ENCODE results near the gene FAM20B.
"Not testable (repeated sequence)": the region's sequence is repeated elsewhere in the genome, so short reads cannot be mapped to it uniquely, and the experiment has no call there.

Gene FAM20B

DNA sequence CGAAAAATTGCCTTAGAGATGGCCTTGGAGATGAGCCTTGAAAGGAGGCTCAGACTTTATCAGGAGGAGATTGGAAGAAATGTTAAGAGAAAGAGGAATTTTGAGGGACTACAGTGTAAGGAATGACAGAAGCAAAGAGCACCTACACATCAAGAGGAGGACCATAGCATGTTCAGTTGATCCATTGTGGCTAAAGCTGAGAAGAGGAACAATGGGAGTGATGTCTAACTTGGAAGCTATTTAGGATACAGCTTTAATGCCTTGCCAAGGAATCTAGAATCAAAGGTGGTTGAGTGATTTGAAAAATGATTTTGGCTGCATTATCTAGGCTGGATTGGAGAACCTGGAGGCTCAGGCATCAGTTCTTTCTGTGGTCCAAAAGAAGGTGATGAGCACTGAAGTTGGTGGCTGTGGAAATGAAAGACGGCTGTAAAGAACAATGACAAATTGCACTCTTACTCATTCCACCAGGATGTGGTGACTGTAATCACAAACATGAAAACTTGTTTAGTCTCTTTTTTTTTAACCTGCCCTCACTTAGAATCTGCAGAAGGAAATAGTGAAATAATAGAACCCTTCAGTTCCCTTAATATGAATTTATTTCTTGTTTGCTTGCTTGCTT lies 11.3 kb downstream of the FAM20B start:
- peak; percentile 41 for DNase-seq (ENCODE audit: extremely low read depth, insufficient read length)
- TF ChIP-seq CTCF (IDR thresholded peaks at IDR 0.05; ENCODE audit: insufficient read depth, low read length, poor library complexity, severe bottlenecking) = no peak
- H3K27me3 ChIP-seq (replicated peaks; ENCODE audit: control insufficient read depth, insufficient read depth, low read length) = no peaks in the 10 kb centered on the region
- no peak overlapping the region for H3K4me3 ChIP-seq (replicated peaks; ENCODE audit: low read depth, low read length)
- H3K36me3 ChIP-seq (ENCODE audit: control insufficient read depth, insufficient read depth, low read length) = no peaks in the 10 kb centered on the region

DNA sequence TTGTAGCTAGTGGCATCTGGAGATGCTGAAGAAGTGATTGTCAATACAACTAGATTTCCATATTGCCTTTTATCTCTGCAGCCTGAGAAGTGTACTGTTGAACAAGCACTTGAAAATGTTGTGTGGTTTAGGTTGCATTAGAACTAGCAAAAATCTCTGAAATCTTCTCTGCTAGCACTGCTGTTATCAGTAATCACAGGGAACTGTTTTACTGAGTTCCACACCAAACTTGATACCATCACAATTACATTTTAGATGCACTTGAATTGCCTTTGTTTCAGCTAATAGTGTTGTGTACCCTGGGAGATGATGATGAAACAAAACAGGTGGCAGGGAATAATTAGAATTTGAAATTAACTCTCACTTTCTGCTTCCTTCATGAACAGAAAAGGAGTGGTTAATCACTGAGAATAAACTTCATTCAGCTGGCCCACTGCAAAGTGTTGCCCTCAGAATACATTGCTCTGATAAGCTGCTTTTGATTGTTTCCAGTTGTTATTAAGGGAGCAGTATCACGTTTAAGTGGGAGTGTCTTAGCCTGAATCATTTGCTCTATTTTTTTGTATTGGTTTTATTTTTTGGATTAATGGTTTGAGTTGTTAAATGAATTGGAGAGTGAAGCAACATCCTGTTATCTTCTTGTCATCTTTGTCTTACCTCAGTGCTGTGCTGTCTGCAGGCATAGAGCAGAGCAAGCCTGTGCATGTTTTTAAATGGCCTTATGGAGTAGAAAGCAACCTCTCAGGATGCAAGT lies 13.0 kb downstream of the FAM20B start:
- H3K27me3 ChIP-seq (replicated peaks; ENCODE audit: control insufficient read depth, insufficient read depth, low read length) = no peaks in the 10 kb centered on the region
- no peak for DNase-seq (ENCODE audit: extremely low read depth, insufficient read length)
- H3K36me3 ChIP-seq (ENCODE audit: control insufficient read depth, insufficient read depth, low read length) = no peaks in the 10 kb centered on the region
- no peak for TF ChIP-seq CTCF (IDR thresholded peaks at IDR 0.05; ENCODE audit: insufficient read depth, low read length, poor library complexity, severe bottlenecking)
- H3K4me3 ChIP-seq (replicated peaks; ENCODE audit: low read depth, low read length) = no peak overlapping the region

- not testable (repeated sequence) for H3K4me3 ChIP-seq (replicated peaks; ENCODE audit: low read depth, low read length); H3K36me3 ChIP-seq (ENCODE audit: control insufficient read depth, insufficient read depth, low read length); DNase-seq (ENCODE audit: extremely low read depth, insufficient read length)
Measured at GRCh38 chr1:179039502-179040174, 13.9 kb downstream of the FAM20B start.

GRCh38 chr1:179040175-179040551 lies 14.5 kb downstream of the FAM20B start:
- not testable (repeated sequence) for H3K4me3 ChIP-seq (replicated peaks; ENCODE audit: low read depth, low read length); DNase-seq (ENCODE audit: extremely low read depth, insufficient read length); H3K36me3 ChIP-seq (ENCODE audit: control insufficient read depth, insufficient read depth, low read length); H3K27me3 ChIP-seq (replicated peaks; ENCODE audit: control insufficient read depth, insufficient read depth, low read length)

More at GRCh38 chr1:179039502-179040174, 13.9 kb downstream of the FAM20B start:
- H3K27me3 ChIP-seq (replicated peaks; ENCODE audit: control insufficient read depth, insufficient read depth, low read length) = not testable (repeated sequence)

- no peak for DNase-seq (ENCODE audit: extremely low read depth, insufficient read length)
- Histone ChIP-seq H3K4me3 (replicated peaks; ENCODE audit: low read depth, low read length) (no peak overlapping the region), H3K36me3 (ENCODE audit: control insufficient read depth, insufficient read depth, low read length) (no peaks in the 10 kb centered on the region), H3K27me3 (replicated peaks; ENCODE audit: control insufficient read depth, insufficient read depth, low read length) (no peaks in the 10 kb centered on the region)
- no peak for TF ChIP-seq CTCF (IDR thresholded peaks at IDR 0.05; ENCODE audit: insufficient read depth, low read length, poor library complexity, severe bottlenecking)
Measured at GRCh38 chr1:179042087-179042486, 16.4 kb downstream of the FAM20B start.

DNA sequence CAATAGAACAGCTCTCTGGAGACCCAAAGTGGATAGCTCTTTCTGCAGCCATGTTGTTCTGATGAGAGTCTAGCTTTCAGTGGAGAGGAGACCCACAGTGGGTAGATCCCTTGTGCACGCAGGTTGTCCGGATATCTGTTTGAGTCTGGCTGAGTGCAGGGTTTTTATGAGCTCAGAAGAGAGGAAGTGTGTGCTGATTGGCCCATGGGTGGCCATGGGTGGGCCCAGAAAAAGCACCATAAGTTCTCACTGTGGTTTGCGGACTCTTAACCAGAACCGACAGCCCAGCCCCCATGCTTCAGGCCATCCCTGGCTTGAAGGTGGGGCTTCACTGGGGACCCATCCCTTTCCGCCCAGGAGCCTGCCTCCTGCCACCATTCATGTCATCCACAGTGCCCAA lies 17.0 kb downstream of the FAM20B start:
- no peak for DNase-seq (ENCODE audit: extremely low read depth, insufficient read length)
- H3K36me3 ChIP-seq (ENCODE audit: control insufficient read depth, insufficient read depth, low read length) = no peaks in the 10 kb centered on the region
- TF ChIP-seq CTCF (IDR thresholded peaks at IDR 0.05; ENCODE audit: insufficient read depth, low read length, poor library complexity, severe bottlenecking) = no peak
- no peaks in the 10 kb centered on the region for H3K27me3 ChIP-seq (replicated peaks; ENCODE audit: control insufficient read depth, insufficient read depth, low read length)
- no peak overlapping the region for H3K4me3 ChIP-seq (replicated peaks; ENCODE audit: low read depth, low read length)
